ENCODE data around the gene KLF15. TPM values are rescaled to one million over a fixed set of nuclear protein-coding genes. Genes with fewer than 3 reads are reported as not detected.

The KLF15 gene
- total and polyA plus RNA-seq, 9 of the 15 experiments (the other 6 are each of a cell fraction or from before 2014, with no cell fraction given), result 0.08 to 4.8 (median 1.2) TPM

DNA sequence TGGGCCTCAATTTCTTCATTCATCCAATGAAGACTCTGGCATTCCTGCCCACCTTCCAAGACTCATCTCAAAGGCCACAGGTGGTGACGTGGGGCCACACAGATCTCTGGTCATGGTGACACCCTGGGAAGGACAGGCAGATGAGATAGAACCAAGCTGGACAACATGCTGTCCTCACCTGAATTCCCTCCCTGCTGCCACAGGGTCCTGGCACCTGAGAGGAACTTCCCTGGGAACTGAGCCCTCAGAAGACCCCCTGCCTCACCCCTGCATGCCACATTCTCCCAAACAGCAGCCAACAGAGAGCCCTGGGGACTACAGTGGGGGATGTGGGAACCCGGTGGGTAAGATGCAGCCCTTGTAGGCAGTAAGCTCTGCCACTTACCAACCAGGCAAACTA is 10.7 kb downstream of the KLF15 start:
- intact Hi-C loops (cut with micrococcal nuclease), result no loop called here
- CTCF ChIA-PET (ENCODE audit: low intra/inter-chr PET ratio), result no interaction called here
- ATAC-seq (no peak), DNase-seq (ENCODE audit: extremely low read depth in 1 of 4, low spot score in 3 of 4) (no peak), FAIRE-seq (no peak)
- Histone ChIP-seq H4K20me1 (replicated peaks; ENCODE audit: control insufficient read depth, insufficient read depth, low read length) (no peaks in the 10 kb centered on the region), H3K4me3 (no peak overlapping the region), H3K27me3 (ENCODE audit: control insufficient read depth in 2 of 2, insufficient read depth in 2 of 2, low read length in 2 of 2) (no peaks in the 10 kb centered on the region), H3K9me1 (ENCODE audit: control insufficient read depth, insufficient read depth, low read length) (no peaks in the 10 kb centered on the region), H3K27ac (ENCODE audit: extremely low read depth, low read depth, low read length) (no peak overlapping the region), H3K4me1 (replicated peaks in 1 of 2; ENCODE audit: control insufficient read depth in 2 of 2, insufficient read depth in 2 of 2, low read length in 2 of 2) (peaks cover 0 to 3% of the 10 kb centered on the region in 2 experiments; a peak in 2 of 5 replicates), H3K9me3 (replicated peaks; ENCODE audit: control insufficient read depth, insufficient read depth, low read depth, low read length) (no peaks in the 10 kb centered on the region), H3K79me2 (ENCODE audit: control insufficient read depth, insufficient read depth, low read length) (no peaks in the 10 kb centered on the region), H2AFZ (ENCODE audit: low read depth, low read length) (no peak overlapping the region), H3K4me2 (ENCODE audit: insufficient read depth, low read length) (no peak overlapping the region), H3K36me3 (ENCODE audit: control insufficient read depth, insufficient read depth, low read length) (no peaks in the 10 kb centered on the region), H3K9ac (ENCODE audit: insufficient read depth in 1 of 2, low read depth in 2 of 2, low read length in 2 of 2) (no peak overlapping the region)
- TF ChIP-seq ZBED1 (IDR thresholded peaks at IDR 0.05) (no peak), ARID1B (IDR thresholded peaks at IDR 0.05) (no peak), ZSCAN32 (CRISPR knock-in tag; IDR thresholded peaks at IDR 0.05) (no peak), RBM22 (IDR thresholded peaks at IDR 0.05; ENCODE audit: low read depth, low read length, poor library complexity, severe bottlenecking) (no peak), FOXK2 (conservative IDR thresholded peaks at IDR 0.05 in 1 of 2, IDR thresholded peaks at IDR 0.05 in 1 of 2; ENCODE audit: low read depth in 2 of 2) (no peak), ZNF77 (CRISPR knock-in tag; IDR thresholded peaks at IDR 0.05) (no peak), ADNP (tag; IDR thresholded peaks at IDR 0.05) (no peak), U2AF1 (optimal IDR thresholded peaks at IDR 0.05; ENCODE audit: low read depth, low read length) (no peak)
- TF ChIP-seq, protein P1, sequence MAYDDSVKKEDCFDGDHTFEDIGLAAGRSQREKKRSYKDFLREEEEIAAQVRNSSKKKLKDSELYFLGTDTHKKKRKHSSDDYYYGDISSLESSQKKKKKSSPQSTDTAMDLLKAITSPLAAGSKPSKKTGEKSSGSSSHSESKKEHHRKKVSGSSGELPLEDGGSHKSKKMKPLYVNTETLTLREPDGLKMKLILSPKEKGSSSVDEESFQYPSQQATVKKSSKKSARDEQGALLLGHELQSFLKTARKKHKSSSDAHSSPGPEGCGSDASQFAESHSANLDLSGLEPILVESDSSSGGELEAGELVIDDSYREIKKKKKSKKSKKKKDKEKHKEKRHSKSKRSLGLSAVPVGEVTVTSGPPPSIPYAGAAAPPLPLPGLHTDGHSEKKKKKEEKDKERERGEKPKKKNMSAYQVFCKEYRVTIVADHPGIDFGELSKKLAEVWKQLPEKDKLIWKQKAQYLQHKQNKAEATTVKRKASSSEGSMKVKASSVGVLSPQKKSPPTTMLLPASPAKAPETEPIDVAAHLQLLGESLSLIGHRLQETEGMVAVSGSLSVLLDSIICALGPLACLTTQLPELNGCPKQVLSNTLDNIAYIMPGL (CRISPR knock-in tag; IDR thresholded peaks at IDR 0.05), result no peak
- TF ChIP-seq, protein P2, sequence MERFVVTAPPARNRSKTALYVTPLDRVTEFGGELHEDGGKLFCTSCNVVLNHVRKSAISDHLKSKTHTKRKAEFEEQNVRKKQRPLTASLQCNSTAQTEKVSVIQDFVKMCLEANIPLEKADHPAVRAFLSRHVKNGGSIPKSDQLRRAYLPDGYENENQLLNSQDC (CRISPR knock-in tag; IDR thresholded peaks at IDR 0.05), result no peak
- no TSS peak for BruUV-seq (replicated peaks)
- WGBS (ENCODE audit: insufficient coverage, low coverage, missing lambda C conversion rate), result 39% methylated on average over 2 of the region's 2 CpGs
- in situ Hi-C loops (cut with MboI), result no loop called here
- POLR2A ChIA-PET, result no interaction called here
